ENCODE results near the gene HNRNPA1. TPM values are rescaled to one million over a fixed set of nuclear protein-coding genes. Genes with fewer than 3 reads are reported as not detected.
"Not testable (repeated sequence)": the region's sequence is repeated elsewhere in the genome, so short reads cannot be mapped to it uniquely, and the experiment has no call there.

Gene HNRNPA1
- total and polyA plus RNA-seq, 4 donors = 645 to 1,277 (median 814) TPM

DNA sequence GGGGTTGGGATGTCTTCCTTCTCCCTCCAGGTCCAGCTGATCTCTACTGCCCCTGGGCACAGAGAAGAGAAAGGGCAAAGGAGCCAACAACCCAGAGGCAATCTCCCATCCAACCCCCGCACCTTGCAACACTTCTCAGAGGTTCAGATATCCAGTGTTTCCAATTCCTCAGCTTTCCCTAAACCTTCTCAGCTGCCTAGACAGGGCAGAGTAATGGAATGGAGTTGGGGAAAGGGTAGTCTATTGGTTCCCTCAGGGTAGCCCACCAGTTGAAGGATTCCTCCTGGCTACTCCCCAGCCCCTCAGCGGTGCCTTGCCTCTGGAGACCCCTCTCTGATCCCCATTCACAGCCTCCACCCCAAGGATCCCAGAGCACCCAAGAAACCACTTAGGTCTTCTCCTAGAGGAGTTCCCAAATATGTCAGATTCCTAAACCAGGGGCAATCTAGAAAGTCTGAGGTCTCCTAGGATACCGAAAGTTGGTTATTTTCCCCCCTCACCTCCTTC is 19.8 kb downstream of the HNRNPA1 start:
- WGBS, 2 donors = 43 to 59% methylated on average over 3 of the region's 3 CpGs
- Histone ChIP-seq H3K27ac (ENCODE audit: low read depth in 1 of 2, low read length in 2 of 2) (no peak overlapping the region), H3K4me1 (ENCODE audit: control insufficient read depth in 1 of 2, insufficient read depth in 2 of 2, low read length in 2 of 2) (no peaks in the 10 kb centered on the region), H3K27me3 (ENCODE audit: control insufficient read depth in 1 of 2, insufficient read depth in 2 of 2, low read length in 1 of 2) (peaks cover 0 to 1% of the 10 kb centered on the region in 2 donors), H3K36me3 (ENCODE audit: control insufficient read depth in 1 of 2, insufficient read depth in 2 of 2, low read length in 1 of 2) (no peaks in the 10 kb centered on the region), H3K4me3 (ENCODE audit: low read length in 2 of 2) (no peak overlapping the region), H3K9me3 (ENCODE audit: control insufficient read depth, low read length) (no peaks in the 10 kb centered on the region)
- intact Hi-C loops (cut with DNase I) = no loop called here
- no peak for DNase-seq
- ATAC-seq (ENCODE audit: low FRiP score) = no peak

DNA sequence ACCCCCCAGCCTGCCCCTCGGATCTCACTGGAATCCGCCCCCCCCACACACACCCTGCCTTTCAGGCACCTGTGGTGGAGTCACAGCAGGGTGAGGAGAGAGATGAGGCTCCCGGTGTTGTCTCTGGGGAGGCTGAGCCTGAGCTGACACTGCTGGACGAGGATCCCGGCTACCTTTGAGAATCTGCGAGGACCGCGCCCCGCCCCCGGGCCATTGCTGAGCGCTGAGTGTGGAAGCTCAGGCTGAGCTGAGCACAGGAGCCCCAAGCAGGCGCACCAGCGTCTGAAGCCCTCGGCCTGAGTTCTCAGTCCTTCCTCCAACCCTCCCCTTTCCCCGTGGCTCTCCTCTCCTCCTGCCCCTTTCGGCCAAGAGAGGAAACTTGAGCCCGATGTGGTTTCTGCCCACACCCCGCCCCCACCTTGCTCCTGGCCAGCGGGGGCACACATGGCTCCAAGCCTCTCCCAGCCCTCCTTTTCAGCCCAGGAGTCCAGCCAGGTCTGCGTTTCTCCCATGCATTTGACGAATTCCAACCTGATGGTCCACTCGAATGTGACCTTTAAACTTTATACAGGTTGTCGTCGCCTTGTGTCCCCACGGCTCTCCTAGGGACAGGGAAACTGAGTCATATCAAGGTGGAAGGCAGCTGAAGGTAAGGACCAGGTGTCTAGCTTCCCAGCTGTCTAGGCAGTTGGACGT is 20.4 kb downstream of the HNRNPA1 start, which contains the start of gene NFE2:
Gene NFE2, minus strand, starts transcription at position 284 of the 696 bp plus-strand sequence. CDS start 5,767 bp downstream, outside the sequence.
- DNase-seq = peak; percentile 71 to 88

DNA sequence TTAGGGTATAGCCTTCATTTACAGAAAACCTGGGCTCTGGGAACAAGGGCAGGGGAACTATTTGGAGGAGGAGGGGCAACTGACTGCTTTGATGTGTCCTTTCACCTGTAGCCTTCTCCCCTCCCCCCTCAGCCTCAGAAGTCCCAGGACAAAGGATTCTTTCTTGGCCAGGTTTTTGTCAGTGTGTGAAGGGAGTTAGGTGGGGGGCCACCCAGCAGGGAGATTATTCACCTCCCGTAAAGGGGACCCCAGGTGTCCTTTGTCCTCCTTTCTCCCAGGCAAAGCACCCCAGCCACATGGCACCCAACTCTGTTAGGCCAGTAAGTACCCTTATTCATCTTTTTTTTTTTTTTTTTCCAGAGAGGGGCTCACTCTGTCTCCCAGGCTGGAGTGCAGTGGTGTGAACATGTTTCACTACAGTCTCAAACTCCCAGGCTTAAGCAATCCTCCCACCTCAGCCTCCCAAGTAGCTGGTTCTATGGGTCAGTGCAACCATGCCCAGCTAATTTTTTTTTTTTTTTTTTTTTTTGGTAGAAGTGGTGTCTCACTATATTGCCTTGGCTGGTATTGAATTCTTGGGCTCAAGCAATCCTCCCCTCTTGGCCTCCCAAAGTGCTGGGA is 21.0 kb downstream of the HNRNPA1 start:
- DNase-seq = no peak
- intact Hi-C loops (cut with DNase I) = no loop called here
- Histone ChIP-seq H3K4me3 (ENCODE audit: low read length in 2 of 2) (no peak overlapping the region), H3K27ac (ENCODE audit: low read depth in 1 of 2, low read length in 2 of 2) (no peak overlapping the region), H3K27me3 (ENCODE audit: control insufficient read depth in 1 of 2, insufficient read depth in 2 of 2, low read length in 1 of 2) (peaks cover 0 to 1% of the 10 kb centered on the region in 2 donors), H3K36me3 (ENCODE audit: control insufficient read depth in 1 of 2, insufficient read depth in 2 of 2, low read length in 1 of 2) (no peaks in the 10 kb centered on the region), H3K9me3 (ENCODE audit: control insufficient read depth, low read length) (no peaks in the 10 kb centered on the region), H3K4me1 (ENCODE audit: control insufficient read depth in 1 of 2, insufficient read depth in 2 of 2, low read length in 2 of 2) (no peaks in the 10 kb centered on the region)
- 90 to 100% methylated on average over 1 of the region's 1 CpG for WGBS, 2 donors
- no peak for ATAC-seq (ENCODE audit: low FRiP score)

More for the DNA sequence above, 20.4 kb downstream of the HNRNPA1 start, which contains the start of gene NFE2:
- 5 to 7% methylated on average over 26 of the region's 26 CpGs for WGBS, 2 donors
- H3K4me1 ChIP-seq (ENCODE audit: control insufficient read depth in 1 of 2, insufficient read depth in 2 of 2, low read length in 2 of 2) = no peaks in the 10 kb centered on the region
- no peaks in the 10 kb centered on the region for H3K36me3 ChIP-seq (ENCODE audit: control insufficient read depth in 1 of 2, insufficient read depth in 2 of 2, low read length in 1 of 2)
- no peak within 1 kb of the TSS for H3K27ac ChIP-seq (ENCODE audit: low read depth in 1 of 2, low read length in 2 of 2)
- no peaks in the 10 kb centered on the region for H3K9me3 ChIP-seq (ENCODE audit: control insufficient read depth, low read length)
- peaks cover 0 to 1% of the 10 kb centered on the region in 2 donors for H3K27me3 ChIP-seq (ENCODE audit: control insufficient read depth in 1 of 2, insufficient read depth in 2 of 2, low read length in 1 of 2)
- intact Hi-C loops (cut with DNase I) = no loop called here
- H3K4me3 ChIP-seq (ENCODE audit: low read length in 2 of 2) = no peak within 1 kb of the TSS
- ATAC-seq (ENCODE audit: low FRiP score) = peak; percentile 78

- DNase-seq (no peak), ATAC-seq (ENCODE audit: low FRiP score) (no peak)
- Histone ChIP-seq H3K27ac (ENCODE audit: low read depth in 1 of 2, low read length in 2 of 2) (no peak overlapping the region), H3K27me3 (ENCODE audit: control insufficient read depth in 1 of 2, insufficient read depth in 2 of 2, low read length in 1 of 2) (peaks cover 0 to 1% of the 10 kb centered on the region in 2 donors), H3K4me1 (ENCODE audit: control insufficient read depth in 1 of 2, insufficient read depth in 2 of 2, low read length in 2 of 2) (no peaks in the 10 kb centered on the region), H3K9me3 (ENCODE audit: control insufficient read depth, low read length) (no peaks in the 10 kb centered on the region), H3K36me3 (ENCODE audit: control insufficient read depth in 1 of 2, insufficient read depth in 2 of 2, low read length in 1 of 2) (no peaks in the 10 kb centered on the region), H3K4me3 (ENCODE audit: low read length in 2 of 2) (no peak overlapping the region)
- intact Hi-C loops (cut with DNase I) = no loop called here
Measured at GRCh38 chr12:54303640-54304039, 23.1 kb downstream of the HNRNPA1 start.

DNA sequence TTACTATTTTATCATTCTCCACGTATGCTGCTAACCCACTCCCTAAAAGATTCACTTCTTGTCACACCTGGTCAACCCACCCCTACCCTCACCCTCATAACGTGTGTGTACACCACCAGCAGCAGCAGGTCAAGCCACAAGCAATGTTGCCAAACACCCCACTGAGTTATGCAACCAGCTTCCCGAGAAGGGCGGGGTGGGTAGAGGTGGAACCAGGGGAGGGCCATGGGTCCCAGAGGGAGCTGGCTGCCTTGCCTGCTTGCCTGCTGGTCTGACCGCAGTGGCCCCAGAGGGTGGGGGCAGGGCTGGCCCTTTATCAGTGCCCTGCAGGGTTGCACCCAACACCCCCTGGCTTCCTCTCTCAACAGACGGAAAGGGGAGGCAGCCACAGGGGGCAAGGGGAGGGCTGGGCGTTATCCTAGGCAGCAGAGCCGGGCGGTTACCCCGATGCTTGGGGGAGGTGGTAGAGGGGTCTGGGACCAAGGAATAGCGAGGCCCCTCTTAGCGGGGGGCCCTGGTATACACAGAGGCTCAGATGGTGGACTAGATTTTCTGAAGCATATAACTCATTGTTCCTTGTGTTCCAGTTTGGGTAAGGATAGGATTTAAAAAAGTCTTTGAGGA is 23.8 kb downstream of the HNRNPA1 start:
- Histone ChIP-seq H3K36me3 (ENCODE audit: control insufficient read depth in 1 of 2, insufficient read depth in 2 of 2, low read length in 1 of 2) (no peaks in the 10 kb centered on the region), H3K27ac (ENCODE audit: low read depth in 1 of 2, low read length in 2 of 2) (no peak overlapping the region), H3K9me3 (ENCODE audit: control insufficient read depth, low read length) (no peaks in the 10 kb centered on the region), H3K4me3 (ENCODE audit: low read length in 2 of 2) (no peak overlapping the region), H3K4me1 (ENCODE audit: control insufficient read depth in 1 of 2, insufficient read depth in 2 of 2, low read length in 2 of 2) (no peaks in the 10 kb centered on the region), H3K27me3 (ENCODE audit: control insufficient read depth in 1 of 2, insufficient read depth in 2 of 2, low read length in 1 of 2) (peaks cover 0 to 1% of the 10 kb centered on the region in 2 donors)
- DNase-seq = peak; percentile 79 to 80
- 21 to 25% methylated on average over 12 of the region's 12 CpGs for WGBS, 2 donors
- intact Hi-C loops (cut with DNase I) = no loop called here
- ATAC-seq (ENCODE audit: low FRiP score) = peak; percentile 70

DNA sequence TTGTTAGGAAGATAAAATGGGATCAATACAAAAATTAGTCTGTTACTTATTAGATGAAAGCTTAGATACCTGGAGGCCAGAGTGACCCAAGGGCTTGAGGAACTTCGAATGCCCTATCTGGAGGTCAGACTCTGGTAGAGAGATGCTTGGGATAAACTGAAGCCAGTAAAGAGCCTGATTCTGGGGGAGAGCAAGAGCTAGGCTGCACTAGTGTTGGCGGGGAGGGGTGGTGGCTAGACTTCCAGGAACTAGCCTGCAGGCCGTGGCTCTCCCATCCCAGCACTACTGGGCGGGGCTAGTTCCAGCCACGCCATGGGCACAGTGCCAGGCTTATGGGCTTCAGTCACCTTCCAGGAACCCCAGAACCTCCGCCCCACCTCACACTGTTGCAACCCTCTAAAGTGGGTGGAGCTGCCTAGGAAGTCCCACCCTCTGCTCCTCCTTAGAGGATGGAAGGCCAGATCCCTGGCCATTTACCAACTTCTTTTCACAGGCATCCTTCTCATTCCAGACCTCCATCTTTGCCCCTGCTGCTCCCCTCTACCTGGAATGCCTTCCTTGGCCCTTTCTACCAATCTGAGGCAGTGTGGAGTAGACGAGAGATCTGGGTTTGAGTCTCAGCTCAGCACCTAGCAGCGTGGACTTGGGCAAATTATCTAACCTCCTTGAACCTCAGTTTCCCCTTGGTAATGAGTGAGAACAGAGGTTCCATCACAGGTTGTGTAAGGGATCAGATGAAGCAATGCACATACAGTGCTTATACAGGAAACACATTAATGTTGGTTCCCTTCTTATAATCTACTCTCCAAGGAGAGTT is 26.6 kb downstream of the HNRNPA1 start:
- Histone ChIP-seq H3K4me3 (ENCODE audit: low read length in 2 of 2) (no peak overlapping the region), H3K9me3 (ENCODE audit: control insufficient read depth, low read length) (no peaks in the 10 kb centered on the region), H3K36me3 (ENCODE audit: control insufficient read depth in 1 of 2, insufficient read depth in 2 of 2, low read length in 1 of 2) (no peaks in the 10 kb centered on the region), H3K4me1 (ENCODE audit: control insufficient read depth in 1 of 2, insufficient read depth in 2 of 2, low read length in 2 of 2) (no peaks in the 10 kb centered on the region), H3K27me3 (ENCODE audit: control insufficient read depth in 1 of 2, insufficient read depth in 2 of 2, low read length in 1 of 2) (peaks cover 0 to 1% of the 10 kb centered on the region in 2 donors), H3K27ac (ENCODE audit: low read depth in 1 of 2, low read length in 2 of 2) (no peak overlapping the region)
- WGBS, 2 donors = 77% methylated on average over 8 of the region's 8 CpGs
- ATAC-seq (ENCODE audit: low FRiP score) (peak; percentile 77), DNase-seq (peak; percentile 87 to 91)
- intact Hi-C loops (cut with DNase I) = no loop called here

GRCh38 chr12:54311051-54311450 is 30.5 kb downstream of the HNRNPA1 start:
- H3K9me3 ChIP-seq (ENCODE audit: control insufficient read depth, low read length) = no peaks in the 10 kb centered on the region
- DNase-seq = no peak
- no peaks in the 10 kb centered on the region for H3K4me1 ChIP-seq (ENCODE audit: control insufficient read depth in 1 of 2, insufficient read depth in 2 of 2, low read length in 2 of 2)
- ATAC-seq (ENCODE audit: low FRiP score) = no peak
- 68 to 74% methylated on average over 2 of the region's 2 CpGs for WGBS, 2 donors
- no peaks in the 10 kb centered on the region for H3K27me3 ChIP-seq (ENCODE audit: control insufficient read depth in 1 of 2, insufficient read depth in 2 of 2, low read length in 1 of 2)
- H3K36me3 ChIP-seq (ENCODE audit: control insufficient read depth in 1 of 2, insufficient read depth in 2 of 2, low read length in 1 of 2) = no peaks in the 10 kb centered on the region
- H3K4me3 ChIP-seq (ENCODE audit: low read length in 2 of 2) = no peak overlapping the region
- intact Hi-C loops (cut with DNase I) = no loop called here
- H3K27ac ChIP-seq (ENCODE audit: low read depth in 1 of 2, low read length in 2 of 2) = no peak overlapping the region

DNA sequence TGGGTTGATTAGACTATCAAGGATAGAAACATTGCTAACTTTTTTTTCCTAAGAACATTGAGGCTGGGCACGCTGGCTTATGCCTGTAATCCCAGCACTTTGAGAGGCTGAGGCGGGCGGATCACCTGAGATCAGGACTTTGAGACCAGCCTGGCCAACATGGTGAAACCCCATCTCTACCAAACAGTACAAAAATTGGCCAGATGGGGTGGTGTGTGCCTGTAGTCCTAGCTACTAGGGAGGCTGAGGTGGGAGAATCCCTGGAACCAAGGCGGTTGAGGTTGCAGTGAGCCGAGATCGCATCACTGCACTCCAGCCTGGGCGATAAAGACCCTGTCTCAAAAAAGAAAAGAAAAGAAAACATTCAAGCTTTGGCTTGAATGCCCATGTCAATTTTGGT is 31.8 kb downstream of the HNRNPA1 start:
- H3K27me3 ChIP-seq (ENCODE audit: control insufficient read depth in 1 of 2, insufficient read depth in 2 of 2, low read length in 1 of 2); H3K4me1 ChIP-seq (ENCODE audit: control insufficient read depth in 1 of 2, insufficient read depth in 2 of 2, low read length in 2 of 2); H3K4me3 ChIP-seq (ENCODE audit: low read length in 2 of 2); H3K36me3 ChIP-seq (ENCODE audit: control insufficient read depth in 1 of 2, insufficient read depth in 2 of 2, low read length in 1 of 2); DNase-seq; H3K27ac ChIP-seq (ENCODE audit: low read depth in 1 of 2, low read length in 2 of 2); ATAC-seq (ENCODE audit: low FRiP score); intact Hi-C loops (cut with DNase I); H3K9me3 ChIP-seq (ENCODE audit: control insufficient read depth, low read length): not testable (repeated sequence)
- 82 to 91% methylated on average over 7 of the region's 7 CpGs for WGBS, 2 donors

Measured in aorta (tissue), 5 donors.